HL-60 (cell line): Measurements from ENCODE around the gene STK32B.

ENCODE experiments used
- CTCF ChIP-seq: IDR thresholded peaks from one replicate; pipeline ENCODE4 v1.5.1; 2011; ENCODE audit warnings: low read length, control low read depth, inconsistent platforms; ENCODE audit not compliant: insufficient read depth
- GABPA ChIP-seq: IDR thresholded peaks from 2 replicates; pipeline ENCODE4 v1.6.1; 2012; ENCODE audit warnings: low read depth
- POLR2AphosphoS5 ChIP-seq: IDR thresholded peaks from 2 replicates; pipeline ENCODE4 v1.6.1; 2012; ENCODE audit warnings: low read depth
- REST ChIP-seq: IDR thresholded peaks from 2 replicates; pipeline ENCODE4 v1.6.1; 2012; ENCODE audit warnings: low read depth; ENCODE audit not compliant: insufficient replicate concordance
- SPI1 ChIP-seq: IDR thresholded peaks from 2 replicates; pipeline ENCODE4 v1.6.1; 2012; ENCODE audit warnings: low read depth, mild to moderate bottlenecking, borderline replicate concordance

GRCh38 chr4:5162909-5163508 is 111.7 kb downstream of the STK32B start:
- TF ChIP-seq CTCF (no peak), POLR2AphosphoS5 (no peak), SPI1 (no peak), REST (no peak), GABPA (no peak)
